ENCODE measurements around the gene LMX1A. TPM values are rescaled to one million over a fixed set of nuclear protein-coding genes. Genes with fewer than 3 reads are reported as not detected.

LMX1A gene
- total and polyA plus RNA-seq, 2 experiments from 2014 or later, result not detected

- TF ChIP-seq, protein P1, sequence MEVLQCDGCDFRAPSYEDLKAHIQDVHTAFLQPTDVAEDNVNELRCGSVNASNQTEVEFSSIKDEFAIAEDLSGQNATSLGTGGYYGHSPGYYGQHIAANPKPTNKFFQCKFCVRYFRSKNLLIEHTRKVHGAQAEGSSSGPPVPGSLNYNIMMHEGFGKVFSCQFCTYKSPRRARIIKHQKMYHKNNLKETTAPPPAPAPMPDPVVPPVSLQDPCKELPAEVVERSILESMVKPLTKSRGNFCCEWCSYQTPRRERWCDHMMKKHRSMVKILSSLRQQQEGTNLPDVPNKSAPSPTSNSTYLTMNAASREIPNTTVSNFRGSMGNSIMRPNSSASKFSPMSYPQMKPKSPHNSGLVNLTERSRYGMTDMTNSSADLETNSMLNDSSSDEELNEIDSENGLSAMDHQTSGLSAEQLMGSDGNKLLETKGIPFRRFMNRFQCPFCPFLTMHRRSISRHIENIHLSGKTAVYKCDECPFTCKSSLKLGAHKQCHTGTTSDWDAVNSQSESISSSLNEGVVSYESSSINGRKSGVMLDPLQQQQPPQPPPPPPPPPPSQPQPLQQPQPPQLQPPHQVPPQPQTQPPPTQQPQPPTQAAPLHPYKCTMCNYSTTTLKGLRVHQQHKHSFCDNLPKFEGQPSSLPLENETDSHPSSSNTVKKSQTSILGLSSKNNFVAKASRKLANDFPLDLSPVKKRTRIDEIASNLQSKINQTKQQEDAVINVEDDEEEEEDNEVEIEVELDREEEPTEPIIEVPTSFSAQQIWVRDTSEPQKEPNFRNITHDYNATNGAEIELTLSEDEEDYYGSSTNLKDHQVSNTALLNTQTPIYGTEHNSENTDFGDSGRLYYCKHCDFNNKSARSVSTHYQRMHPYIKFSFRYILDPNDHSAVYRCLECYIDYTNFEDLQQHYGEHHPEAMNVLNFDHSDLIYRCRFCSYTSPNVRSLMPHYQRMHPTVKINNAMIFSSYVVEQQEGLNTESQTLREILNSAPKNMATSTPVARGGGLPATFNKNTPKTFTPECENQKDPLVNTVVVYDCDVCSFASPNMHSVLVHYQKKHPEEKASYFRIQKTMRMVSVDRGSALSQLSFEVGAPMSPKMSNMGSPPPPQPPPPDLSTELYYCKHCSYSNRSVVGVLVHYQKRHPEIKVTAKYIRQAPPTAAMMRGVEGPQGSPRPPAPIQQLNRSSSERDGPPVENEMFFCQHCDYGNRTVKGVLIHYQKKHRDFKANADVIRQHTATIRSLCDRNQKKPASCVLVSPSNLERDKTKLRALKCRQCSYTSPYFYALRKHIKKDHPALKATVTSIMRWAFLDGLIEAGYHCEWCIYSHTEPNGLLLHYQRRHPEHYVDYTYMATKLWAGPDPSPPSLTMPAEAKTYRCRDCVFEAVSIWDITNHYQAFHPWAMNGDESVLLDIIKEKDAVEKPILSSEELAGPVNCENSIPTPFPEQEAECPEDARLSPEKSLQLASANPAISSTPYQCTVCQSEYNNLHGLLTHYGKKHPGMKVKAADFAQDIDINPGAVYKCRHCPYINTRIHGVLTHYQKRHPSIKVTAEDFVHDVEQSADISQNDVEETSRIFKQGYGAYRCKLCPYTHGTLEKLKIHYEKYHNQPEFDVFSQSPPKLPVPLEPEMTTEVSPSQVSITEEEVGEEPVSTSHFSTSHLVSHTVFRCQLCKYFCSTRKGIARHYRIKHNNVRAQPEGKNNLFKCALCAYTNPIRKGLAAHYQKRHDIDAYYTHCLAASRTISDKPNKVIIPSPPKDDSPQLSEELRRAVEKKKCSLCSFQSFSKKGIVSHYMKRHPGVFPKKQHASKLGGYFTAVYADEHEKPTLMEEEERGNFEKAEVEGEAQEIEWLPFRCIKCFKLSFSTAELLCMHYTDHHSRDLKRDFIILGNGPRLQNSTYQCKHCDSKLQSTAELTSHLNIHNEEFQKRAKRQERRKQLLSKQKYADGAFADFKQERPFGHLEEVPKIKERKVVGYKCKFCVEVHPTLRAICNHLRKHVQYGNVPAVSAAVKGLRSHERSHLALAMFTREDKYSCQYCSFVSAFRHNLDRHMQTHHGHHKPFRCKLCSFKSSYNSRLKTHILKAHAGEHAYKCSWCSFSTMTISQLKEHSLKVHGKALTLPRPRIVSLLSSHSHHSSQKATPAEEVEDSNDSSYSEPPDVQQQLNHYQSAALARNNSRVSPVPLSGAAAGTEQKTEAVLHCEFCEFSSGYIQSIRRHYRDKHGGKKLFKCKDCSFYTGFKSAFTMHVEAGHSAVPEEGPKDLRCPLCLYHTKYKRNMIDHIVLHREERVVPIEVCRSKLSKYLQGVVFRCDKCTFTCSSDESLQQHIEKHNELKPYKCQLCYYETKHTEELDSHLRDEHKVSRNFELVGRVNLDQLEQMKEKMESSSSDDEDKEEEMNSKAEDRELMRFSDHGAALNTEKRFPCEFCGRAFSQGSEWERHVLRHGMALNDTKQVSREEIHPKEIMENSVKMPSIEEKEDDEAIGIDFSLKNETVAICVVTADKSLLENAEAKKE (CRISPR knock-in tag; IDR thresholded peaks at IDR 0.05), result no peak
- TF ChIP-seq STAT1 (IDR thresholded peaks at IDR 0.05; ENCODE audit: unreplicated experiment), result no peak
- no peak for TF ChIP-seq EZH2 (IDR thresholded peaks at IDR 0.05; ENCODE audit: low read depth, unreplicated experiment)
- no peak for TF ChIP-seq POLR2AphosphoS5 (IDR thresholded peaks at IDR 0.05; ENCODE audit: low read depth)
- TF ChIP-seq, protein P2, sequence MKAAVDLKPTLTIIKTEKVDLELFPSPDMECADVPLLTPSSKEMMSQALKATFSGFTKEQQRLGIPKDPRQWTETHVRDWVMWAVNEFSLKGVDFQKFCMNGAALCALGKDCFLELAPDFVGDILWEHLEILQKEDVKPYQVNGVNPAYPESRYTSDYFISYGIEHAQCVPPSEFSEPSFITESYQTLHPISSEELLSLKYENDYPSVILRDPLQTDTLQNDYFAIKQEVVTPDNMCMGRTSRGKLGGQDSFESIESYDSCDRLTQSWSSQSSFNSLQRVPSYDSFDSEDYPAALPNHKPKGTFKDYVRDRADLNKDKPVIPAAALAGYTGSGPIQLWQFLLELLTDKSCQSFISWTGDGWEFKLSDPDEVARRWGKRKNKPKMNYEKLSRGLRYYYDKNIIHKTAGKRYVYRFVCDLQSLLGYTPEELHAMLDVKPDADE (IDR thresholded peaks at IDR 0.05), result no peak
- TF ChIP-seq NANOG (IDR thresholded peaks at IDR 0.05; ENCODE audit: borderline replicate concordance), result no peak
- TF ChIP-seq CREB1 (CRISPR knock-in tag; IDR thresholded peaks at IDR 0.05; ENCODE audit: low read depth), result no peak
Observed at GRCh38 chr1:165240492-165240891, 116.0 kb downstream of the LMX1A start (continued).

DNA sequence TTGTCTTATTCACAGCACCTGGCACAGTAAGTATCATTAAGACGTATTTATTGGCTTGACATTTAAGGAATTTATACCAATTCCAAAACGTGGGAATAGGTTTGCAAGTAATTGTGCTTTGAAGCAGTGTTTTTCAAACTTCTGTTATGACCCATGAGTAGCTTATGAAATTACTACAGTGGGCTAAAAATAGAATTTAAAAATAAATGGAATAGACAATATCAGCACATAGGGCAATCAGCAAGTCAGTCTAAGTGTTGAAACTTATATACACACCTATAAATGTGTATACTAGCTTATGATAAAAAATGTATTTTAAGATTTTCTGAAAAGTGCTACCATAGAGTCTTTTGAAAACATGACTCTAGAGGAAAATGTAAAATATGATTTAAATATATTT lies 116.6 kb downstream of the LMX1A start:
- peaks cover under 1% of the 10 kb centered on the region; the same call in 1 of the 2 replicates for H3K4me1 ChIP-seq (ENCODE audit: insufficient read depth)
- DNase-seq (ENCODE audit: low spot score) (no peak), ATAC-seq (no peak)
- H3K4me3 Mint-ChIP-seq, result no peak overlapping the region
- no peaks in the 10 kb centered on the region for H3F3A ChIP-seq (replicated peaks; ENCODE audit: low read depth)
- H3K9me3 Mint-ChIP-seq, result no peaks in the 10 kb centered on the region
- H3K27me3 ChIP-seq (ENCODE audit: insufficient read depth), result peaks cover 63% of the 10 kb centered on the region
- no peaks in the 10 kb centered on the region; the same call in 1 of the 2 replicates for H4K20me1 ChIP-seq (replicated peaks; ENCODE audit: insufficient read depth)
- no peak overlapping the region for H3K27ac ChIP-seq (ENCODE audit: low read depth)
- no peak overlapping the region for H3K4me3 ChIP-seq
- H3K4me1 Mint-ChIP-seq, result peaks cover 10% of the 10 kb centered on the region
- H3K36me3 ChIP-seq (ENCODE audit: insufficient read depth), result no peaks in the 10 kb centered on the region
- H3K36me3 Mint-ChIP-seq (ENCODE audit: low read depth), result no peaks in the 10 kb centered on the region
- H2AFZ ChIP-seq, result no peak overlapping the region
- H3K79me2 ChIP-seq (replicated peaks; ENCODE audit: insufficient read depth), result no peaks in the 10 kb centered on the region
- no peaks in the 10 kb centered on the region for H3K9me2 ChIP-seq (ENCODE audit: insufficient read depth)
- no peak overlapping the region for H3K4me2 ChIP-seq
- peaks cover 31% of the 10 kb centered on the region for H3K27me3 Mint-ChIP-seq (ENCODE audit: insufficient read depth, low read depth, poor library complexity)
- H3K27ac Mint-ChIP-seq, result no peak overlapping the region
- TF ChIP-seq, protein P3, sequence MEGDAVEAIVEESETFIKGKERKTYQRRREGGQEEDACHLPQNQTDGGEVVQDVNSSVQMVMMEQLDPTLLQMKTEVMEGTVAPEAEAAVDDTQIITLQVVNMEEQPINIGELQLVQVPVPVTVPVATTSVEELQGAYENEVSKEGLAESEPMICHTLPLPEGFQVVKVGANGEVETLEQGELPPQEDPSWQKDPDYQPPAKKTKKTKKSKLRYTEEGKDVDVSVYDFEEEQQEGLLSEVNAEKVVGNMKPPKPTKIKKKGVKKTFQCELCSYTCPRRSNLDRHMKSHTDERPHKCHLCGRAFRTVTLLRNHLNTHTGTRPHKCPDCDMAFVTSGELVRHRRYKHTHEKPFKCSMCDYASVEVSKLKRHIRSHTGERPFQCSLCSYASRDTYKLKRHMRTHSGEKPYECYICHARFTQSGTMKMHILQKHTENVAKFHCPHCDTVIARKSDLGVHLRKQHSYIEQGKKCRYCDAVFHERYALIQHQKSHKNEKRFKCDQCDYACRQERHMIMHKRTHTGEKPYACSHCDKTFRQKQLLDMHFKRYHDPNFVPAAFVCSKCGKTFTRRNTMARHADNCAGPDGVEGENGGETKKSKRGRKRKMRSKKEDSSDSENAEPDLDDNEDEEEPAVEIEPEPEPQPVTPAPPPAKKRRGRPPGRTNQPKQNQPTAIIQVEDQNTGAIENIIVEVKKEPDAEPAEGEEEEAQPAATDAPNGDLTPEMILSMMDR (conservative IDR thresholded peaks at IDR 0.05; ENCODE audit: low read depth in 2 of 2), result no peak
- TF ChIP-seq ZNF331 (CRISPR knock-in tag; IDR thresholded peaks at IDR 0.05; ENCODE audit: low read depth) (no peak), REST (IDR thresholded peaks at IDR 0.05; ENCODE audit: unreplicated experiment) (no peak), ZNF114 (CRISPR knock-in tag; IDR thresholded peaks at IDR 0.05) (no peak), STAT1 (IDR thresholded peaks at IDR 0.05; ENCODE audit: unreplicated experiment) (no peak), POLR2AphosphoS5 (IDR thresholded peaks at IDR 0.05; ENCODE audit: low read depth) (no peak), EZH2phosphoT487 (IDR thresholded peaks at IDR 0.05; ENCODE audit: unreplicated experiment) (no peak), EZH2 (IDR thresholded peaks at IDR 0.05; ENCODE audit: low read depth, unreplicated experiment) (no peak), CREB1 (CRISPR knock-in tag; IDR thresholded peaks at IDR 0.05; ENCODE audit: low read depth) (no peak)

Data from GM23338 (cell line).